ENCODE measurements around the gene ROPN1.
"Not testable (repeated sequence)": the region's sequence is repeated elsewhere in the genome, so short reads cannot be mapped to it uniquely, and the experiment has no call there.

Gene ROPN1

DNA sequence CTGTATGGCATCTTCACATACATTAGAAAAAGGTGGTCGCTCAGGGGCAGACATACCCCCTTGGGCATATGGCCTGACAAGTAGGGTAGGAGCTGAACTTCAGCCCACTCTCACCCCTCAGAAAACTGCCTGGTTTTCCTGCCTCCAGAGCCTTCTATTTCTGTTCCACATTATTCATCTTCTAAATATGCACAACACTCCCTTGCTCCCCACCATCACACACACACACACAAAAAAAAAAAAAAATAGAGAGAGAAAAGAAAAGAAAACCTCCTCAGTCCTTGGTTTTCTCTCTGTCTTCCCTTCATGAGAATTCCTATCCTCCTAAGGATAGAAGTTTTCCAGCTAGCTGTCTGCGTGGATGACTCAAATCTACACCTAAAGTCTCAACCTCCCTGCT lies 5.6 kb upstream of the ROPN1 start:
- peak; percentile 21 for DNase-seq (ENCODE audit: low spot score)

DNA sequence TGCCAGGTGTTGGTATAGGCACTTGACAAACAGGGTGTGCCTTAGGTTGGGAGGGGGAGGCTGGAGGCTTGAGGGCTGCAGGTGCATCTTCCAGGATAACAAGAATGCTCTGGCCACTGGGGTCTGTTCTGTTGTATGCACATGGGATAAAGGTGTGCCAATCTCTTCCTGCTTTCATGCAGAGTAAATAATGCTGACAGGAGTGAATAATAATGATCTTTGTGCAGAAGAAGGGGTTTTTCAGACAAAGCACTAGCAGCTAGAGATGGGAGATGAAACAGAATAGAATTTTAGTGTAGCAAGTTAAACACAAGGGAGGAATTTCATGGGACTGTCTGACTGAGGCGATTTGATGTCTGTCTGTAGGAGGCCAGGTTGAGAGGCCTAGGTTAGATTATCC lies 1.9 kb upstream of the ROPN1 start:
- DNase-seq (ENCODE audit: low spot score), result no peak

DNA sequence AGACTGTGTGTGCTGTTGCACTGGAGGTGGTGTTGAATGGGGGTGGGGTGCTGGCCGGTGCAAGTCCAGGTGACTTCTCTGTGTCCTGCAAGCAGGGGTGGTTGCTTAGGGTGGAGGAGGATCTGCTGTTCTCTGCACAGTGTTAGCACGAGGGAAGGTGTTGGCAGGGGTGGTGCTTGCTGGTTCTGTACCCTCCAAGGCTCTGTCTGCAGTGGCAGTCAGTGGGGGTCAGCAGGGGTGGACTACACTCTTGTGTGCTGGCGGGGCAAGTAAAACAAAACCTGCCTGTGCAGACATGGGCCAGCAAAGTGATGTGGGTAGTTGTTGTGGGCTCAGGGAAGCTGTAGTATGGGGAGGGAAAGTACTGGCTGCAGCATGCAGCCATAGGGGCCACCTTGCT lies 5.5 kb downstream of the ROPN1 start:
- DNase-seq (ENCODE audit: low spot score), result no peak

DNA sequence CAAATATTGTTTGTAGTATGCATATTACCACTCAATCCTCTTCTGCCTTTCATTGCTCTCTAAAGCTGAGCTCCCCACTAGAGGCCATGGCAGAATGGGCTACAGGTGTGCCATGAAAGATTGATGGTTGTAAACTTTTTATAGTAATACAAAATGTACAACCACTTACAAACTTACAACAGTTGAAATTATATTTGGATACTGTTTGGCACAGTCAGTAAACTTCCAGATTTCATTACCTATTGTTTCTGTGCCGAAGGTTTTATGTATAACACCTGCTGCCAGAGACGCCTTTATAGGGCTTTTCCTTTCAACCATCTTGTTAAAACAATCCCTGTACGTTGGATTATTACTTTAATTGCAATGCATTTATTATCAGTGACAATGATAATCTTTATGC lies 7.0 kb downstream of the ROPN1 start:
- no peak for DNase-seq (ENCODE audit: low spot score)

DNA sequence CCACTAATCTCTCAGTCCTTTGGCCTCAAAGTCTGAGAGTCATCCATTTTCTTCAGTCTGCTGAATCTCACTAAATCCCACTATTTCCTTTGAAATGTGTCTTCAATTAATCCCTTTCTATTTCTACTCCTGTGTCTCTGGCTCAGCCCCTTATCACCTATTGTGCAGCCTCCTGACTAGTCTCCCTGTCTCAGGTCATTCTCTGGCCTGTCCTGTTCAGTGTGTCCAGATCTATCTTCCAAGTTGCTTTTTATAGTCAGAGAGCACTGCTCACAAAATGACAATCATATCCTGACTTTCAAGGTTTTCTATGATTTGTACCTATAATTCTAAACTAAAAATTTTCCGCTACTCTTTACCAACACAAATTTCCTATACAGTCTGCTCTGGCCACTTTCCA lies 7.6 kb downstream of the ROPN1 start:
- no peak for DNase-seq (ENCODE audit: low spot score)

DNA sequence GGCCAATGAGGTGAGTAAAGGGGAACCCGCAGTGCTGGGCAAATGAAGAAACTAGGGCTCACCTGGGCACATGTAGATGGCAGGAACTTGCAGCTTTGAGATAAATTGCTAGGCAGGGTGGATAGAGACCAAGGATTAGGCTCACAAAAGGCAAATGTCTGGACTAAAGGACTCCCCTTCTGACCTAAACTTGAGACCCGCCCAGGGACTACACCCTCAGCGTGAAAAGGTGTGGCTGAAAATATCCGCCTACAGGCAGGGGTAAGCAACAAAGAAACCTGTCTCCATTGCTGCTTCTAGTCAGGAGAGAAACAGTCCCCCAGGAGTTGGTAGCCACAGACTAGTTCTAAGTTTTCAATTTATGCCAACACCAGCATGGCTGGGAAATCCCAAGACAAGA lies 10.6 kb downstream of the ROPN1 start:
- not testable (repeated sequence) for DNase-seq (ENCODE audit: low spot score)

DNA sequence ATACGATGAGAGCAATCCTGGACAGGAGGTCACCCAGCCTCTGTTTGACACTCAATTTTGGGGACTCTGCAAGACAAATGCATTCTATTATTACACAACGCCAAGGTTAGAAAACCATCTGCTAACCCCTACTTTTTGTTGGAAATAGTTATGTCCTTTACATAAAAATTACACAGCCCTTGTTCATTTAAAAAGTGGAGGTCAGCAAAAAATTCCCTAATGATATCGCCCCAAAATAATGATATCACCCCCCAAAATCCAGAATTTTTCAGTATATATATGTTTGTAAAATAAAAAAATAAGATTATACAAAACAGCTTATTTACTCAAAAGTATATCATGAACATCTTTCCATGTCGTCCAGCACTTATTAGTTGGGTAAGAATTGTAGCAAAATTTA lies 11.4 kb downstream of the ROPN1 start:
- no peak for DNase-seq (ENCODE audit: low spot score)

DNA sequence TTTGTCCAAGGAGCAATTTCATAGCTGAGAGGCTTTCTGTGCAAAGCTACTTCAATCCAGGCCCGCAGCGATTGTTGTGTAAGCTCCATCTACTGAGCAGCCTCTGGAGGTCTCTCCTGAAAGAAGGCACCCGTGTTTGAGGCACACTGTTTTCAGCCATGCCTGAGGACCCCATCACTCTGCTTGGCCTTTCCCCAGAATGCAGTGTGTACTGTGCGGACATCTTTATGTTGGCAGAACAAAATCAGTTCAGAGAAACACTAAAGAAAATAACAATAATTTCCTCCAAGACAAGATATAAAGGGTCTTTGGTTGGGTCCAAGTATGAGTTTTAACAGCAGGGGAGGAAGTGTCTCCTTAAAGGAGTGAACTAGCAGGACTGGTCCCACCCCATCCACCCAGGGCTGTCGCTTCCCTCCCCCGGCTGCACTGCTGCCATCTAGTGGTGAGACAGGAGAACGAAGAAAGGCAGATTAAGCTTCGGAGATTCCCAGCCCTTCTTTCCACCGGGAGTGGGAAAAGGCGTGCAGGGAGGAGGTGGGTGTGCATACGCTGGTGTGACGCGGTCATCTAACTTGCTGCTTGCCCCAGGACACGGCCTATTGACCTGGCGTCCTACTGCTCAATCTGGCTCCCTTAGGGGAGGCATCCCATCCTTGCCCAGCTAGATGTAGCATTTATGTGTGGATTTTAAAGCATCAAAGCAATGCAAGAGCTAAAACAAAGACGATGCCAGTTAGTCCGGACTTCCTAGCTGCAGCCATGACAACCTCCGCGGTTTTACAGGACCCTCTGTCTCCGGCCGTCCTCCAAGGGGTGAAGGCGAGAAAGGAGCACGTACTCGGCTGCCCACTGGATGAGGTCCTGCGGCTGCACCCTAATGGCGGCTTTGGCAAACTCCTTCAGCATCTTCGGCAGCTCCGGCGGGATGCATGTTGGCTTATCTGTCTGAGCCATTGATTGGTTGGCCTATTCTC lies 12.1 kb downstream of the ROPN1 start:
- DNase-seq (ENCODE audit: low spot score), result peak; percentile 38

DNA sequence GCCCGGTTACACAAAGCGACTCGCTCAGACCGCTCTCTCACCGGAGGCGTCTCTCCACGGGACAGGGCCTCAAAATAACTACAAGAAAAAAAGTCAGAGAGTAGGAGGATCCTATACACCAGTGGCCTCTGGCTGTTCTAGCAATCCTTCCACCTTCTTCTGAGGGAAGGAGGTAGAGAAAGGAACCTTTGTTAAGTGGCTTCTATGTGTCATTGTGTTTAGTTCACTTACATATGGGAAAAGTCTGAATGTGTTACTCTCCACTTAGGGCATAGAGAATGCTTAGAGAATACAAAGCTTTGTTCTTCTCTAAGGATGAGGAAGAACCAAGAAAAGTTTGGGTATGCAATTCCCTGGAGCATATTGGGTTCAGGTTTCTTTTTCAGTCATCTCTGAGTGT lies 15.0 kb downstream of the ROPN1 start:
- DNase-seq (ENCODE audit: low spot score), result not testable (repeated sequence)

DNA sequence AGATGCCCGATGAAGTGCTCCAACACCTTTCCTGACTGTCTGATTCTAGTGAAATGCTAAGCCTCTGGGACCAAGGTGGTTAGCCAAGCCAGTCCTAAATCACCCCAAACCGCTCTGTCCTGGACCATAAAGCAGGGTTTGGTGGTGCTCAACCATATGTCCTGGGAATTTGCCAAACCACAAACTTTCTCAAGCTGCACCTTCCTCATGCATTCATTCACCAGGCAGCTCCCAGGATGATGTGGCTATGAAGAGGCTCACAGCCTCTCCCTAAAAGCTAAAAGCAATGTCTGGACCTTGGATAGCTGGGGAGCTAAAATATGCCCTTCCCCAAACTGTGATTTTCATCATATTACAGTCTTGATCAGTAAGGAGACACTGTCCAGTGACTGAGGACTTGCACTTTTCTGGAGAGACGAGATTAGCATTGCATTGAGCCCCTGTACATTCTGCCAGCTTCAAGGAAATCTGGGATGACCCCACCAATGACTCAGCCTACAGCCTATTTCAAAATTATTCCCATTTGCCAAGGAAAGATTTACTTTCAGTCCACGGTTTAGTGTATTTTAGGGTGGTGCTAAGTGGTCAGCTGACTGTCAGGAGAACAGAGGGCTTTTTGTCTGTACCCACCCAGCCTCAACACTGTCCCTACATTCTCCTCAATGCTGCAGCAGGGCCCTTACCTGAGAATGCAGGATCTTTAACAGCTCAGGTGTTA lies 15.6 kb downstream of the ROPN1 start:
- not testable (repeated sequence) for DNase-seq (ENCODE audit: low spot score)

DNA sequence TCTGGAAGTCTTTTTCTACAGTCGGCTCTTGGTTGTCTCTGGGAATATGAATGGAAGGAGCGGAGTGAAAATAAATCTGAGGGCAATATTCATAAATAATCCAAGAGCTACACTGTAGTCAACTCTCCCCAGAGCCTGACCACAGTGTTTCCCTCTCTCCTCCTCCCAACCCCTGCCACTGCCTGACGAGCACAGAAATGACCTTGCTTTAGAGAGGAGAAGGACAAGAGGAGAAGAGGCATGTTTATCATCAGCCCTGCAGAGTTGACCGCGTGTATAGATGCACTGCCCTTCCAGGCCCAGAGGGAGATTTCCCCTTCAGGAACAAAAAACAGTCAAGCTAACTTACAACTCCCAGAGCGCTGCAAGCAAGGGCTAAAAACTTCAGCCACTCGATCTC lies 16.9 kb downstream of the ROPN1 start:
- DNase-seq (ENCODE audit: low spot score), result not testable (repeated sequence)

DNA sequence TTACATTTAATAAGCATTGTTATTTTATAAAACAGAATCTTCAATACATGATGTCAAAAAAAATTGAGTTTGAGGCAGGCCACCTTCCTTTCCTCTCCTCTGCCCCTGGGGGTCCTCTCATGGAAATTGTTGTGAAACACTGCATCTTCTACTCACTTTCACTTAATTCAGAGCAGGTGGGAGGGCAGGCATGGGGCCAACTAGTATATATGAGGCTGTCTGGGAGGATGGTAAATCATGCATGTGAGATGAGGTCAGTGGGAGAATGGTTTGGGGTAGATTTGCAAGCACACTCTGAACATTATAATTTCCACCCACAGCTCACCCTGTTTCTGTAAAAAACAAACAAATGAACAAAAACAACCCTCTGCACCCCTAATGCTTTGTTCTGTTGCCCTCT lies 20.5 kb downstream of the ROPN1 start:
- no peak for DNase-seq (ENCODE audit: low spot score)

DNA sequence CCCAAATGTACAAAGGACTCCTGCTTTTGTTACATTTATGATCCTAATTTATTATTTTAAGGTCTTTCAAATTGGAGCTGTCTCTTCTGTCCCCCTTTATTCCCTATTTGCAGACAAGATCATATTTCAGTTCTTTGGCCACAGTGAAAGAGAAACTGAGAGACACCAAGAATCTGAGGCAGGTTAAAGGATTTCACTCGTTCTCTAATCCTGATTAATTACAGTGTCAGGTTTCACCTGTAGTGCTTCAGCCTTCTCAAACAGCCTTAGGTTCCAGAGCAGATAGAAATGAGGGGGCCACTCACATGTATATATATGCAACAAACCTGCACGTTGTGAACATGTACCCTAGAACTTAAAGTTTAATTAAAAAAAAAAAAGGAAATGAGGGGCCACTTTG lies 24.7 kb downstream of the ROPN1 start:
- not testable (repeated sequence) for DNase-seq (ENCODE audit: low spot score)

DNA sequence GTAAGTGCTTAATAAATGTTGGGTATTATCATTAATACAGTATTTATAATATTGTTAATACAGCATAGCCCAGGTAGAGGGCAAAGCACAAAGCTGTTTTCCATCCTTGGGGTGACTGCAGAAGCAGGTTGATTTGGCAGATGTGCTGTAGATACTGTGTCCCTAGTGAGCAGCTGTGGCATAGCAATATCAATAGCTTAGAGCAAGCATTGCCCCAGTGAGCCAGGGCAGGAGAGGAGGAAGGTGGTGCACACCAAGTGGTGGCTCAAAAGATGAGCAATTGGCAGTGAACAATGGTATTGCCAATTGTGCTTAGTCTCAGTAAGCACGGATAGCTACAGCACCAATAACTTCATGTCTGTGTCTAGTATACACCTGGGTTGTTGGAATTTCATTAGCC lies 25.1 kb downstream of the ROPN1 start:
- not testable (repeated sequence) for DNase-seq (ENCODE audit: low spot score)

DNA sequence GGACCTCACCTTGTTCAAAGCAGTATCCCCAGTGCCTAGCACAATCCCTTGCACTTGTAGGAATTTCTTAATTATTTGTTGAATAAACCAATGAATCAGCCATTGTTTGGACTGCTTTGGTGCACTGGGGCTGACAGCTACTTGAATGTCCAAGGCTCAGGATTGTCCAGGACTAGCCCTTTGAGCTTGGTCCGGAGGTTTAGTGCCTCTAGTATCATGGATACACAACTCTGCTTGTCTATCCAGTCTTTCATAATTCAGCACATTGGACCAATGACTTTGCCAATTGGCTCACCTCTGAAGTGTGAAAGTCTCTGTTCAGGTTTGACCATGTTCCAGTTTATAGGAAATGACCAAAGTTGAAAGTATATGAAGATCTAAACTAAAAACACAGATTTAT lies 27.1 kb downstream of the ROPN1 start:
- not testable (repeated sequence) for DNase-seq (ENCODE audit: low spot score)

DNA sequence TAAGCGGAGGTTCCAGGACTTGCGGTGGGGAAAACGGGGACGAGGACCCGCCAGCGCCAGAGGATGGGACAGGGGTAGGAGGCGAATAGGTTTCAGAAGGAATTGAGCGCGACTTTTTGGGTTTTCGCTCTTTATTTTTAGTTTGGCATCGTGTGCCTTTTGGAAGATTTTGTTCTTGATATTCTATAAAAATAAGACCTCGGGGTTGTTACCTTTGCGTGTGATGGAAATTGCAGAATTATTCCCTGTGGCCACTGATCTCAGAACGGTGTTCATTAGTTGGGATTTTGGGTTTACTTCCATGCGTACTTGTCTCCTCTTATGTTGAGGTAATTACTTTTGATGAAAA lies 30.4 kb downstream of the ROPN1 start:
- DNase-seq (ENCODE audit: low spot score), result no peak

DNA sequence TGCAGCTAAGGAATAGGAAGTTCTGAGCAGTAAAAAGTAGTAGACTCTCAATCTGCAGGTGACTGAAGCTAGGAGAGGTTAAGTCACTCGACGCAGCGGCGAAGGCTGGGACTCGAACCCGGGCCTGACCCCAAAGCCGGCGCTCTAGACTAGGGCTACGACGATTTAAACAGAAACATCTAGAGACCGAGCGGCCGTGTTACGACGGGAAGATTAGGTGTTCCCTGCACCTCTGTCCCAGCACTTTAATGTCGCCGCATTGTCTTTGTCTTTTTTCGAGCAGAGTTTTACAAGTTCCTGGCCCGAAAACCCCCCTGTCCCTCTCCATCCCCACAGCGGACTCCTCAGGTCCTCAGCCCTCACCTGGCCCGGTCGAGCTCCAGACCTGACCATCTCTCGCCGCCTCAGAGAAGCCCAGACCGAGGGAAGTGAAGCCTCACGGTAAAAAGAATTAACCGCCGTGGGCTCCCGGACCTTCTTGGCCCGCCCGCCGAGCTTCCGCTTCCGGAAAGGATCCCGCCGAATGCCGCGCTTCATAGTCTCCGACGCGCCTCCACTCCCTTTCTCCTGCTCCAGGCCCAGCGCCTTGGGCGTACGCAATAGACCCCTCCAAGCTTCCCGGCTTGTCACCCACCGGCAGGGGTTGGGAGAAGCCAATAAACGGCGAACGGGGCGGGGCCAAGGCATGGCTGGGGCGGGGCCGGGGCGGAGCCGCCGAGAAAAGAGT lies 31.0 kb downstream of the ROPN1 start, which contains the start of gene CCDC14:
CCDC14 (minus strand) TSS at position 449 of the 727 bp plus-strand sequence; CDS start at position 393, 56 bp downstream.
- DNase-seq (ENCODE audit: low spot score), result peak; percentile 88

DNA sequence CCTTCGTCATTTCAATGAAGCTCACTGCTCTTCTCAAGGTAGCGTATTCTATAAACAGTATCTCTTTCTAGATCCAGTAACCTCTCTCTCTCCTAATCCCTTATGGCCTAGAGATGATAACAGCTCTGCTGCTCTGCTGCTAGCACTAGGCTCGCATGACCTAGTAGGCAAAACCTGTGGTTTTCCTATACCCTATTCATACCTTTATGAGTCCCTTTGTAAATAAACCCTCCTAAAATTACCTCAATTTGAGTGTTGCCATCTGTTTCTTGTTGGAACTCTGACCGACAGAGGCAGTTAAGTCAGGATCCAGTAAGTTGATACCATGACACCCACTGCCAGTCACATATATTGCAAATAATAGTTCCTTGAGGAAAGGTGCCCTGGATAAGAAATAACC lies 38.2 kb downstream of the ROPN1 start:
- DNase-seq (ENCODE audit: low spot score), result no peak

DNA sequence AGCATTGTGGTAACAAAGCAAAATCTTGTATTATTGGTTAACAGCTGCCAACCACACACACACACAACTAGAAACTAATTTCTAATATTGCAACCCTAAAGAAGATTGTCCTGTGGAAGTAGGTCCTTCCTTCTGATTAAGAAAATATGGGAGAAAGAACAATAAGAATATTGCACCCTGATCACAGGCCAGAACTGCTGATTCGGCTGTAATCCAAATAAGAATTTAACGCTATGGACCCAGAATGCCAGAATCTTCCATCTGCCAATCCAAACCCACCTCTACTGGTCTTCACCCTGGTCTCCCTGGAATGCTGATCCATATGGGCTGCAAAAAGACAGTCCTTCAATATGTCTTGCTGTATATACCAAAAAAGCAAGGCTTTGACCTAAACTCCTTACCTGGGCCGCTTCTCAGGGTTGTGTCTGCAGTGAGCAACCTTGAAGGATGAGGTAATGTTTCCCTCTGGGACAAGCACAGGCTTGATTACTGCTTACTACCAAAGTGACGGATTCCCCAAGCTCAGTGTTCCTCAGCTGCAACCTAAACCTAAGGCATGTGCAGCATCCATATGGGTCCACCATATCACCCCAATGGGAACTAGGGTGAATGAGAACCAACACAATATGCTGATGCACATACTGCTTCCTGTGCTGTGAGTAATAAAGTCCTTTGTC lies 38.9 kb downstream of the ROPN1 start:
- no peak for DNase-seq (ENCODE audit: low spot score)

DNA sequence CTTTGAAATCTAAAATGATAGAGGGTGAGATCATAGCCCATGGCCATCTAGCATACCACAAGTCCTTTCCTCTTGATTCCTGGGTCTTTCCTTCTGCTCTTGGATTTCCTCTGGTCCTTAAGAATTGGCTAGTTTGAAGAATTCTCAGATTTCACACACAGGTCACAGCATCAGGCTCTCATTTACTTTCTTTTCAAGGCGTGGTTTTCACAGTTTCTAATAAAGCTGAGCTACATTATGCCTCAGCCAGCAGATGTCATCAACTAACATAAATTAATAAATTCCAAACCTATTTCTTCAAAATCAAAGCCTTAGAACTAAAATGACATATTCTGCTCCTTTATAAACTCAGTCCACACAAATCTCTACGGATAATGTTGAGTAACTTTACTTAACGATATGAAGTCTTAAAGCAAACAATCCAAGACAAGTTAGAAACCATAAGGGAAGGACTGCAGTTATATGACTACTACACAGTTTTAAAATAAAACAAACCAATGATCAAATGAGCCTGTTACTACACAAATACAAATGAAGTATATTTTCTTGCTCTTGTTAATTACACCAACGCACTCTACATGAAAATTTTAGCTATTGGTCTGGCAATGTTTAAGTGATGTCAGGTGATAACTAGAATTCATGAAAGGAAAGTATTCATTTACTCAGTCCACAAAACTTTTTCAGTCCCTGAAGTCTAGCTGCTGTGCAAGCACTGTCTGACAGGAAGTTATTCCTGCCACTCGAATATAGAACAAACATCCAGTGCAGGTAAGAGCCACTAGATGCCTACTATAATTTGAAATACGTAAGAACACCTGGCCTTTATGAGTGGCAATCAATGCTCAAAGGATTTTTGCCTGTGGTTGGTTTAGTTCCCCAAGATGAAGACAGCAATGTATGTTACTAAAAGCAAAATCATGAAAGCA lies 40.1 kb downstream of the ROPN1 start:
- DNase-seq (ENCODE audit: low spot score), result no peak

DNA sequence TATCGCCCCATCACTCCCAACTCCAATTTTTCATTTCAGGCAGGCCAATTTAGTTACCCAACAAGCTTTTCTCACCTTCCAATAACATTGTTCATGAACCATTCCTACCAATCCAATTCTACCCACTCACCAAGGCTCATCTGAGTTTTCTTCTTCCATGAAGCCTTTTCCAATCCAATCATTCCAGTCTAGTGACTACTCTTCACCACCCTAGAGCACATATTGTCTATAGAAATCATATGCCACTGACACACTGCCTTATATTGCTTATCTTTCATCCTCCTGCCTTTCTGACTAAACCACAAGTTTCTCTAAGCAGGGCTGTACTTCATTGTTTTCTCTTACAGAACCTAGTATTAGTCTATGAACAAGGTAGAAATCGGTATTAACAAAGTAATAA lies 42.3 kb downstream of the ROPN1 start:
- DNase-seq (ENCODE audit: low spot score), result peak; percentile 42
